ENCODE measurements around the gene ATP4B.
A peak's percentile ranks its signal among the peaks of the same experiment; 100 is the strongest.
"Not testable (repeated sequence)": the region's sequence is repeated elsewhere in the genome, so short reads cannot be mapped to it uniquely, and the experiment has no call there.

Gene ATP4B

GRCh38 chr13:113622791-113623490 is 35.1 kb downstream of the ATP4B start:
- H3K79me1 ChIP-seq (replicated peaks; ENCODE audit: low read length, poor library complexity, severe bottlenecking), result peaks cover 29% of the 10 kb centered on the region
- peaks cover 24 to 44% of the 10 kb centered on the region in 2 experiments for H3K36me3 ChIP-seq (ENCODE audit: control insufficient read depth in 1 of 2, insufficient read depth in 2 of 2, low read depth in 1 of 2, low read length in 2 of 2)
- no peak overlapping the region for H3K4me2 ChIP-seq (ENCODE audit: low read length, poor library complexity, severe bottlenecking)
- no peak overlapping the region for H2BK120ac ChIP-seq (ENCODE audit: low read depth, low read length)
- H3K18ac ChIP-seq (ENCODE audit: low read depth in 1 of 2, low read length in 2 of 2), result no peak overlapping the region
- H3K9ac ChIP-seq (ENCODE audit: low read length), result no peak overlapping the region
- DNase-seq, result peak; percentile 3
- WGBS, result 98% methylated on average over 29 of the region's 29 CpGs
- H3K27ac ChIP-seq (ENCODE audit: low read length, poor library complexity, severe bottlenecking), result no peak overlapping the region
- H2BK12ac ChIP-seq (ENCODE audit: low read length in 2 of 2), result no peak overlapping the region
- H3K9me3 ChIP-seq (ENCODE audit: control insufficient read depth, low read length), result no peaks in the 10 kb centered on the region
- no peak overlapping the region for H4K8ac ChIP-seq (ENCODE audit: low read length)
- H3K4ac ChIP-seq (ENCODE audit: low read depth in 1 of 2, low read length in 2 of 2), result no peak overlapping the region
- no peak overlapping the region for H2BK15ac ChIP-seq (ENCODE audit: low read depth, poor library complexity, severe bottlenecking)
- H2BK5ac ChIP-seq (ENCODE audit: low read depth, low read length, poor library complexity, severe bottlenecking), result no peak overlapping the region
- no peak overlapping the region for H3K23ac ChIP-seq (ENCODE audit: low read length in 2 of 2)
- H3K14ac ChIP-seq (ENCODE audit: low read length in 2 of 2), result no peak overlapping the region
- H2AFZ ChIP-seq (ENCODE audit: low read depth, low read length), result no peak overlapping the region
- H3K4me1 ChIP-seq (ENCODE audit: control insufficient read depth, insufficient read depth, low read depth, low read length), result peaks cover 15% of the 10 kb centered on the region
- no peaks in the 10 kb centered on the region for H3K27me3 ChIP-seq (ENCODE audit: control insufficient read depth in 1 of 2, insufficient read depth in 1 of 2, low read length in 2 of 2)
- H2AK5ac ChIP-seq (ENCODE audit: low read length, severe bottlenecking), result no peak overlapping the region
- H4K91ac ChIP-seq (ENCODE audit: low read length), result no peak overlapping the region
- H3K4me3 ChIP-seq (ENCODE audit: insufficient read depth in 1 of 2, low read depth in 1 of 2, low read length in 2 of 2), result no peak overlapping the region

DNA sequence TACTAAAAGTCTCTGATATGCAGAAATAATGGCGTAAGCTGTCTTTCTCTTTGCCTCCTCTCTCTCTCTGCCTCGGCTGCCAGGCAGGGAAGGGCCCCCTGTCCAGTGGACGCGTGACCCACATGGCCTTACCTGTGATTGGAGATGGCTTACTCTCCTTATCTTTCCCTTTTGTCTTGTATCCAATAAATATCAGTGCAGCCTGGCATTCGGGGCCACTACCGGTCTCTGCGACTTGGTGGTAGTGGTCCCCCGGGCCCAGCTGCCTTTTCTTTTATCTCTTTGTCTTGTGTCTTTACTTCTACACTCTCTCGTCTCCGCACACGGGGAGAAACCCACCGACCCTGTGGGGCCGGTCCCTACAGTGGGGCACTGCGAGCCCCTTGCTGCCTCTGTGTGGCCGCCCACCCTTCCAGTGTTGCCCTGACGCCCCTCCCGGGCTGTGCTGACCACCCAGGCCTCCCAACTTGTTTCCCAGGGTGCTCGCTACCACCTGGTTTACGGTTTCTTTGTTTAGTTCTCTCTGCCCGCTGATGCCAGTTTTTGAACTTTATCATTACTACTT is 35.9 kb downstream of the ATP4B start:
- not testable (repeated sequence) for H3K9ac ChIP-seq (ENCODE audit: low read length); H3K4me3 ChIP-seq (ENCODE audit: insufficient read depth in 1 of 2, low read depth in 1 of 2, low read length in 2 of 2); H2BK15ac ChIP-seq (ENCODE audit: low read depth, poor library complexity, severe bottlenecking); H2BK12ac ChIP-seq (ENCODE audit: low read length in 2 of 2); H3K27ac ChIP-seq (ENCODE audit: low read length, poor library complexity, severe bottlenecking); H3K18ac ChIP-seq (ENCODE audit: low read depth in 1 of 2, low read length in 2 of 2); H3K4me2 ChIP-seq (ENCODE audit: low read length, poor library complexity, severe bottlenecking); H3K4ac ChIP-seq (ENCODE audit: low read depth in 1 of 2, low read length in 2 of 2); H2AFZ ChIP-seq (ENCODE audit: low read depth, low read length); H2AK5ac ChIP-seq (ENCODE audit: low read length, severe bottlenecking); H2BK5ac ChIP-seq (ENCODE audit: low read depth, low read length, poor library complexity, severe bottlenecking); DNase-seq; H2BK120ac ChIP-seq (ENCODE audit: low read depth, low read length); H3K9me3 ChIP-seq (ENCODE audit: control insufficient read depth, low read length); H3K23ac ChIP-seq (ENCODE audit: low read length in 2 of 2); H4K8ac ChIP-seq (ENCODE audit: low read length); H3K14ac ChIP-seq (ENCODE audit: low read length in 2 of 2); H4K91ac ChIP-seq (ENCODE audit: low read length); H3K27me3 ChIP-seq (ENCODE audit: control insufficient read depth in 1 of 2, insufficient read depth in 1 of 2, low read length in 2 of 2)
- H3K4me1 ChIP-seq (ENCODE audit: control insufficient read depth, insufficient read depth, low read depth, low read length), result peaks cover 19% of the 10 kb centered on the region
- peaks cover 19 to 35% of the 10 kb centered on the region in 2 experiments for H3K36me3 ChIP-seq (ENCODE audit: control insufficient read depth in 1 of 2, insufficient read depth in 2 of 2, low read depth in 1 of 2, low read length in 2 of 2)
- H3K79me1 ChIP-seq (replicated peaks; ENCODE audit: low read length, poor library complexity, severe bottlenecking), result peaks cover 21% of the 10 kb centered on the region
- 98% methylated on average over 19 of the region's 20 CpGs for WGBS

DNA sequence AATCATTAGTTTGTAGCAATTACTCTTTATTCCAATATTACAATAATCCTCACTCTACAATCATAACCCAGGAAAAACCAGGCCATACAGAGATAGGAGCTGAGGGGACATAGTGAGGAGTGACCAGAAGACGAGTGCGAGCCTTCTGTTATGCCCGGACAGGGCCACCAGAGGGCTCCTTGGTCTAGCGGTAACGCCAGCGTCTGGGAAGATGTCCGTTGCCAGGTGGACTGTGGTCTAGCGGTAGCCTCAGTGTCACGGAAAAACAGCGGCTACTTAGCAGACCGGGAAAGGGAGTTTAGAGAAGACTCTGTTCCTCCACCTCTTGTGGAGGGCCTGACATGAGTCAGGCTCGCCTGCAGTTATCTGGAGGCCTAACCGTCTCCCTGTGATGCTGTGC is 36.5 kb downstream of the ATP4B start:
- H2BK5ac ChIP-seq (ENCODE audit: low read depth, low read length, poor library complexity, severe bottlenecking); H3K27me3 ChIP-seq (ENCODE audit: control insufficient read depth in 1 of 2, insufficient read depth in 1 of 2, low read length in 2 of 2); H2BK120ac ChIP-seq (ENCODE audit: low read depth, low read length); H4K8ac ChIP-seq (ENCODE audit: low read length); H3K14ac ChIP-seq (ENCODE audit: low read length in 2 of 2); H2BK12ac ChIP-seq (ENCODE audit: low read length in 2 of 2); H3K9ac ChIP-seq (ENCODE audit: low read length); H3K18ac ChIP-seq (ENCODE audit: low read depth in 1 of 2, low read length in 2 of 2); H3K4me3 ChIP-seq (ENCODE audit: insufficient read depth in 1 of 2, low read depth in 1 of 2, low read length in 2 of 2); H2AFZ ChIP-seq (ENCODE audit: low read depth, low read length); H3K4ac ChIP-seq (ENCODE audit: low read depth in 1 of 2, low read length in 2 of 2); H2AK5ac ChIP-seq (ENCODE audit: low read length, severe bottlenecking); H3K23ac ChIP-seq (ENCODE audit: low read length in 2 of 2); H3K4me2 ChIP-seq (ENCODE audit: low read length, poor library complexity, severe bottlenecking); H4K91ac ChIP-seq (ENCODE audit: low read length); H3K9me3 ChIP-seq (ENCODE audit: control insufficient read depth, low read length); H2BK15ac ChIP-seq (ENCODE audit: low read depth, poor library complexity, severe bottlenecking); H3K27ac ChIP-seq (ENCODE audit: low read length, poor library complexity, severe bottlenecking): not testable (repeated sequence)
- Histone ChIP-seq H3K36me3 (ENCODE audit: control insufficient read depth in 1 of 2, insufficient read depth in 2 of 2, low read depth in 1 of 2, low read length in 2 of 2) (peaks cover 23 to 34% of the 10 kb centered on the region in 2 experiments), H3K79me1 (replicated peaks; ENCODE audit: low read length, poor library complexity, severe bottlenecking) (peaks cover 20% of the 10 kb centered on the region), H3K4me1 (ENCODE audit: control insufficient read depth, insufficient read depth, low read depth, low read length) (peaks cover 21% of the 10 kb centered on the region)
- peak; percentile 57 for DNase-seq
- WGBS, result 74% methylated on average over 11 of the region's 13 CpGs

- Histone ChIP-seq H3K4ac (ENCODE audit: low read depth in 1 of 2, low read length in 2 of 2) (no peak overlapping the region), H2BK12ac (ENCODE audit: low read length in 2 of 2) (no peak overlapping the region), H3K23ac (ENCODE audit: low read length in 2 of 2) (no peak overlapping the region), H4K8ac (ENCODE audit: low read length) (no peak overlapping the region), H2AK5ac (ENCODE audit: low read length, severe bottlenecking) (no peak overlapping the region), H3K79me1 (replicated peaks; ENCODE audit: low read length, poor library complexity, severe bottlenecking) (peaks cover 21% of the 10 kb centered on the region), H3K36me3 (ENCODE audit: control insufficient read depth in 1 of 2, insufficient read depth in 2 of 2, low read depth in 1 of 2, low read length in 2 of 2) (peaks cover 27 to 37% of the 10 kb centered on the region in 2 experiments), H3K18ac (ENCODE audit: low read depth in 1 of 2, low read length in 2 of 2) (no peak overlapping the region), H3K4me3 (ENCODE audit: insufficient read depth in 1 of 2, low read depth in 1 of 2, low read length in 2 of 2) (no peak overlapping the region), H2BK15ac (ENCODE audit: low read depth, poor library complexity, severe bottlenecking) (no peak overlapping the region), H2BK120ac (ENCODE audit: low read depth, low read length) (no peak overlapping the region), H3K27ac (ENCODE audit: low read length, poor library complexity, severe bottlenecking) (no peak overlapping the region), H3K14ac (ENCODE audit: low read length in 2 of 2) (no peak overlapping the region), H3K27me3 (ENCODE audit: control insufficient read depth in 1 of 2, insufficient read depth in 1 of 2, low read length in 2 of 2) (no peaks in the 10 kb centered on the region), H3K9me3 (ENCODE audit: control insufficient read depth, low read length) (no peaks in the 10 kb centered on the region), H2AFZ (ENCODE audit: low read depth, low read length) (no peak overlapping the region), H4K91ac (ENCODE audit: low read length) (no peak overlapping the region), H3K4me2 (ENCODE audit: low read length, poor library complexity, severe bottlenecking) (no peak overlapping the region), H3K9ac (ENCODE audit: low read length) (no peak overlapping the region), H3K4me1 (ENCODE audit: control insufficient read depth, insufficient read depth, low read depth, low read length) (peaks cover 22% of the 10 kb centered on the region), H2BK5ac (ENCODE audit: low read depth, low read length, poor library complexity, severe bottlenecking) (no peak overlapping the region)
- no peak for DNase-seq
- WGBS, result 98% methylated on average over 10 of the region's 15 CpGs
Observed at GRCh38 chr13:113621046-113621445, 37.0 kb downstream of the ATP4B start.

Data from mesenchymal stem cell (in vitro differentiated cells and primary cell).